HCT116 (cell line): Measurements from ENCODE around the gene C1QTNF2.

Experiments
- CEBPB ChIP-seq: IDR thresholded peaks from 2 replicates; pipeline ENCODE4 v1.6.1; 2012; ENCODE audit warnings: low read depth
- ELF1 ChIP-seq: IDR thresholded peaks from 2 replicates; pipeline ENCODE4 v1.6.1; 2012; ENCODE audit warnings: low read depth, borderline replicate concordance
- POLR2A ChIP-seq: IDR thresholded peaks from 2 replicates; pipeline ENCODE4 v1.7.0; 2011; ENCODE audit warnings: borderline replicate concordance; ENCODE audit not compliant: insufficient read depth, insufficient read length; ENCODE audit errors: extremely low read depth
- POLR2AphosphoS5 ChIP-seq: IDR thresholded peaks from 2 replicates; pipeline ENCODE4 v1.6.1; 2011; ENCODE audit warnings: mild to moderate bottlenecking, low read depth, low read length, moderate library complexity
- TF ChIP-seq, protein P1 (sequence below), 3 experiments: fragments of 200-600 bp in 1 of 3; sonication (generic) in 1 of 3; IDR thresholded peaks in 2 of 3; conservative IDR thresholded peaks in 1 of 3; 2 replicates each; pipeline ENCODE4 v1.5.1; 2012 to 2017; ENCODE audit warnings: low read depth in 2 of 3, low read length in 2 of 3, antibody characterized with exemption in 1 of 3, borderline replicate concordance in 1 of 3, control low read depth in 1 of 3, mild to moderate bottlenecking in 1 of 3, mixed read lengths in 1 of 3, mixed run types in 1 of 3, moderate library complexity in 1 of 3; ENCODE audit not compliant: insufficient read depth in 1 of 3

DNA sequence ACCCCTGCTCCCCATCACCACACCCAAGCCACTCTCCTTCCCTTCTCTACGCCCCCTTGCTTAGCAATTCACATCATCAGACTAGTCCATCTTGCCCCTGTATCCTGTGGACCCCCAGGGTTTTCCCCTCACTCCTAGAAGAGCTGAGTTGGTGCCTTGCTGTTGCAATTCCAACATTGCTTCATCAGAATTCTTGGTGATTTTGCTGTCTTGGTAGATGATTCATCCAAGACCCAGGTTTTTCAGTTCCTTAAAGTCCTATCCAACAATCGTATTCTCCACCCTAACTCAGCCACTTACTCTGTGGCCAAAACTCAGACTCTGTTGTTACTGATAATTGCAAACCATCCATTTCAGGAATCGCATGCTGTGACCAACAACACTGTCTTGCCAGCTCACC lies 36.7 kb downstream of the C1QTNF2 start:
- TF ChIP-seq POLR2A (no peak), POLR2AphosphoS5 (no peak), CEBPB (no peak), ELF1 (no peak)
- TF ChIP-seq, protein P1, sequence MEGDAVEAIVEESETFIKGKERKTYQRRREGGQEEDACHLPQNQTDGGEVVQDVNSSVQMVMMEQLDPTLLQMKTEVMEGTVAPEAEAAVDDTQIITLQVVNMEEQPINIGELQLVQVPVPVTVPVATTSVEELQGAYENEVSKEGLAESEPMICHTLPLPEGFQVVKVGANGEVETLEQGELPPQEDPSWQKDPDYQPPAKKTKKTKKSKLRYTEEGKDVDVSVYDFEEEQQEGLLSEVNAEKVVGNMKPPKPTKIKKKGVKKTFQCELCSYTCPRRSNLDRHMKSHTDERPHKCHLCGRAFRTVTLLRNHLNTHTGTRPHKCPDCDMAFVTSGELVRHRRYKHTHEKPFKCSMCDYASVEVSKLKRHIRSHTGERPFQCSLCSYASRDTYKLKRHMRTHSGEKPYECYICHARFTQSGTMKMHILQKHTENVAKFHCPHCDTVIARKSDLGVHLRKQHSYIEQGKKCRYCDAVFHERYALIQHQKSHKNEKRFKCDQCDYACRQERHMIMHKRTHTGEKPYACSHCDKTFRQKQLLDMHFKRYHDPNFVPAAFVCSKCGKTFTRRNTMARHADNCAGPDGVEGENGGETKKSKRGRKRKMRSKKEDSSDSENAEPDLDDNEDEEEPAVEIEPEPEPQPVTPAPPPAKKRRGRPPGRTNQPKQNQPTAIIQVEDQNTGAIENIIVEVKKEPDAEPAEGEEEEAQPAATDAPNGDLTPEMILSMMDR (IDR thresholded peaks at IDR 0.05 in 2 of 3, conservative IDR thresholded peaks at IDR 0.05 in 1 of 3; ENCODE audit: borderline replicate concordance in 1 of 3, insufficient read depth in 1 of 3, low read depth in 2 of 3, low read length in 2 of 3), result no peak
